ENCODE results near the gene UROC1.

GRCh38 chr3:126483321-126483761 is 34.2 kb downstream of the UROC1 start:
- no peak for TF ChIP-seq U2AF1 (optimal IDR thresholded peaks at IDR 0.05; ENCODE audit: low read depth, low read length)
- TF ChIP-seq ZNF592 (IDR thresholded peaks at IDR 0.05): no peak
- TF ChIP-seq ZNF274 (IDR thresholded peaks at IDR 0.05; ENCODE audit: borderline replicate concordance, low read depth, low read length): no peak
- no peak for TF ChIP-seq CC2D1A (IDR thresholded peaks at IDR 0.05)
- no peak for TF ChIP-seq NFYB (IDR thresholded peaks at IDR 0.05; ENCODE audit: extremely low read depth, insufficient read length)
- TF ChIP-seq POLR2H (tag; IDR thresholded peaks at IDR 0.05; ENCODE audit: low read depth): no peak
- TF ChIP-seq TARDBP (IDR thresholded peaks at IDR 0.05): no peak
